GM18520 (cell line): ENCODE data around the gene TBC1D10B.
"Not testable (repeated sequence)": the region's sequence is repeated elsewhere in the genome, so short reads cannot be mapped to it uniquely, and the experiment has no call there.

Experiments used
- ATAC-seq: cut with Tn5 transposase; IDR thresholded peaks from one replicate; pipeline ENCODE4 v1.9.1; 2021; ENCODE audit not compliant: unreplicated experiment

The TBC1D10B gene

DNA sequence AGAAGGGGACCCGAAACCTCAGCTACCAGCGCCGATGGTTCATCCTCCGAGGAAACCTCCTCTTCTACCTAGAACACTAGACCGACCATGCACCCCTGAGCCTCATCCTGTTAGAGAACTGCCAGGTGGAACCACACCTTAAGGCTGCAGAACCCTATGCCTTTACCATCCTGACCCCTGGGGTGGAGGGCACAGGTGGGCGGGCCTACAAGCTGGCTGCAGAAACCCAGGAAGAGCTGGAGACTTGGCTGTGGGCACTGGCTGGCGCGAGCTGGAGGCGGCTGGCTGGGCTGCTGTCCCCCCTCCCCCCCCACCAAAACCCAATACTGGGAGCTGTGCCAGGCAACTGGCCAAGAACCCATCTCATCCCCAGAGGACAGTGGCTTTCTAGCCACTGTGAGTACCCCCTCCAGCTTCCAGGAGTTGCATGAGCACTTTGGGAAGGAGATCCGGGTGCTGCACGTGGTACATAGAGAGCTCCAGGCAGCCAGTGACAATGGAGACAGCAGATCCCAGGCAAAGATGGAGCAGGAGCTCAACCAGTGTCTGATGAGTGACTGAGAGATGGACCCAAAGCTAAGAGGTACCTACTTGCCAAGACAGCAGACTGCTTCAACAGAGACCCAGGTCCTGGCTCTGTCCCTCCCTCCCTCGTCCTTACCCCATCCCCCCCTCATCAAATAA is 13.8 kb downstream of the TBC1D10B start:
- ATAC-seq, result no peak

- ATAC-seq, result no peak
These were observed 14.4 kb downstream of the TBC1D10B start for GRCh38 chr16:30355954-30356308.

DNA sequence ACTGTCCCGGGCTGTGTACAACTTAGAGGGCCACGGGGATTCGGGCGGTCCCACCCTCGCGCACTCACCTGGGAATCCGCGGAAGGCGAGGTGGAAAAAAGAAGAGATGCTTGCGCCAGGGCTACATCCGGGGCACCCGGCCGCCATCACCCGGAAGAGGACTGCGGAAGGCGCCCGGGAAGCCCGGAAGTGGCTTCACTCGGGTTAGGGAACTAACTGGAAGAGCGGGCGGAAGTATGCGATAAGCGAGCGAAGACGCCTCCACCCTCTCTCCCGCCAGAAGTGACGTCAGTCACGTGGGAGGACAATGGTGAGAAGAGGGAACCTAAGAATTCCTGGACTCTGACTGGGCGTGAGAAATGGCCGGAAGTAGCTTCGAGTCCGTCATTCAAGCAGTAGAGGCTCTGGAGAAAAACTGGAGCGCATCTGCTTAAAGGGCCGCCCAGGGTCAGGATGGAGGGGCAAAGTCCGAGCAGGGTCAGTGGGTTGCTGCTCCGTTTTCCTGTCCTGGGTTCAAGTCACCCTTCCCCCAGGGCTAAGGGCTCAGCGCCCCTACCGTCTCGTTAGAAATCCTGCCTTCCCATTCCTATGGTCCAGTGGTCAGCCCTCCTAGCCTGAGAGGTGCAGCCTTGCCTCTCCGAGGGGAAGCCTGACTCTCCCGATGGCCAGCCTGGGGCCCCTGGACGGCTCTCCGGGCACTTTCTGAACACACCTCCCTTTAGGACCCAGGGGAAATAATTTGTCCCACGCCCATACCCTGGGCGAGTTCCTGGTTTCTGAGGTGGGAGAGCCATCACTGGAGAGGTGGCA is 14.9 kb downstream of the TBC1D10B start, which contains the start of gene CD2BP2:
Gene CD2BP2 (minus strand): TSS at position 165 of the 810 bp plus-strand sequence. CDS start 627 bp downstream, outside the sequence.
- peak; percentile 43 for ATAC-seq

DNA sequence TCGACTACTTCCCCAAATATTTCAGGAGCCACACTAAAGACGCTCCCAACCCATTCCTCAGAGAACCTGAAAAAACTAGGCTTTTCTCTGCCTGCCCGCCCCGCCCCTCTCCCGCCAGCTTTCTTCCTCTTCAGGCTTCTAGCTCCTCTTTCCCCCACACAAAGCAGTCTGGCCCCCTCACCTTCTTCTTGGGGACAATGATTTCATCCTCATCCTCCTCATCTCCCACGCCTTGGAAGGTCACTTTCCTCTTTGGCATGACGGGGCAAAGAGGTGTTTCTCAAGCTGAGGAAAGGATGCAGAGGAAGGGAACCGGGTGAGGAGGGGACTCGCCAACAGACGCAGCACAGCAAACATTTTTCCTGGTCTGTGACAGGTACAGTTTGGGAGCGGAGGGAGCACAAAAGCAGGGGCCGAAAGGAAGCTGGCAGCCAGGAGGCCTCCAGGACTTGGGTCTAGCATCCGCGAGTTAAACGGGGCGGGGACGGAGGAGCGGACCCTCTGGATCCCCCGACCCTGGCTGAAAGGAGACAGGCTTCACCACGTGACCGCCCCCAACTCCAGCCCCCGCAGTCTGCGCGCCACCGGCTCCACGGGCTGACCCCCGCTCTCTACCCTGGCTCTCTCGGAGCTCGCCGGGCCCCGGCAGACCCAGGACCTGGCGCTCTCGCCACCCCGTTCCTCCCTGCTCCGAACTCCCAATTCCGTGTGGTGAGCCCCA is 15.7 kb downstream of the TBC1D10B start:
- no peak for ATAC-seq

DNA sequence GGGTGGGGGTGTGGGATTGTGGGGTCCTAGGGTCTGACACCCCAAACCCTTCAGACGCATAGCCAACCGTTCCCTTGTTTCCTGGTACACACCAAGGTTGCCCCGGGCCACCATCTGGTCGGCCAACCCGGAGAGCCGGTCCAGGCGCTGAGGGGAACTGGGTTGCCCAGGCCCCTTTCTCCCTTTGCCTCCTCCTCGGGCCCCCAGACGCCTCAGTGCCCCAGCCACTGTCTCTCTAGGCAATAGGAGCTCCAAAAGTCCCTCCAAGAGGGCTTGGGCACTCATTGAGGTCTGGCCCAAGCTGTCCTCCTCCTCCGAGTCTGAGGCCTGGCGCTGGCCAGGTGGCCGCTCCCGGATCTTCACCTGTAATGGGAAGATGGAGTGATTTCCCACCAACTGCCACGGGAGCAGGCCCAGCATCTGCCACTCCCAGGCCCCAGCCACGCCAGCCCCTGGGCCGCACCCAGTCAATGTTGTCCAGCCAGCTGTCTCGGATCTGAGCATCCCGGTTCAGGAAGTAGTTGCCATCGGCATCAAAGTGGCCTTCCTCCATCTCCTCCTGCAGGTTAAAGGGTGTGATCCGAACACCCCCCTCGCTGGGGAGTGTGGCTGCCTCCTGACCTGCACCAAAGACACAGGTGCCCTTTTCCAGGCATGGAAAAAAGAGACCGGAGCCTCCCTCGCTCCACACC is 16.7 kb downstream of the TBC1D10B start:
- ATAC-seq, result no peak

- no peak for ATAC-seq
These were observed 17.5 kb downstream of the TBC1D10B start for GRCh38 chr16:30352488-30353401.

GRCh38 chr16:30351586-30352419 is 18.5 kb downstream of the TBC1D10B start:
- ATAC-seq, result no peak

DNA sequence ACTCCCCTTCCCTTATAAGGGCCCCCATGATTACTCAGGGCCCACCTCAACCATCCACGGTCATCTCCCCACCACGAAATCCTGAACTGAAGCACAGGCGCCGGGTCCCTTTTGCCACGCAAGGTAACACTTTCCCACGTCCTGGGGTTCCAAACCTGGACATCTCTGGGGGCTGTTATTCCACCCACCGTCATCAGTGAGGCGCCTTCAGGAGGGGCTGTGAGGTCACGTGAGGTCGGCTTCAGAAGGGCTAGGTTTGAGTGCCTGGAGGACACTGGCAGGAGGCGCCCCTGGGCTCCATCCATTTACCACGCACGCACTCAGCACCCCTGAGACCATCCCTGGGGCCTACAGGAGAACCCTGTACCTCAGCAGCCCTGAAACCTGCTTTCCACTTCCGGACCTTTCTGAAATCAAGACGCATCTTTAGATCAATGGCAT is 19.3 kb downstream of the TBC1D10B start:
- ATAC-seq, result no peak

DNA sequence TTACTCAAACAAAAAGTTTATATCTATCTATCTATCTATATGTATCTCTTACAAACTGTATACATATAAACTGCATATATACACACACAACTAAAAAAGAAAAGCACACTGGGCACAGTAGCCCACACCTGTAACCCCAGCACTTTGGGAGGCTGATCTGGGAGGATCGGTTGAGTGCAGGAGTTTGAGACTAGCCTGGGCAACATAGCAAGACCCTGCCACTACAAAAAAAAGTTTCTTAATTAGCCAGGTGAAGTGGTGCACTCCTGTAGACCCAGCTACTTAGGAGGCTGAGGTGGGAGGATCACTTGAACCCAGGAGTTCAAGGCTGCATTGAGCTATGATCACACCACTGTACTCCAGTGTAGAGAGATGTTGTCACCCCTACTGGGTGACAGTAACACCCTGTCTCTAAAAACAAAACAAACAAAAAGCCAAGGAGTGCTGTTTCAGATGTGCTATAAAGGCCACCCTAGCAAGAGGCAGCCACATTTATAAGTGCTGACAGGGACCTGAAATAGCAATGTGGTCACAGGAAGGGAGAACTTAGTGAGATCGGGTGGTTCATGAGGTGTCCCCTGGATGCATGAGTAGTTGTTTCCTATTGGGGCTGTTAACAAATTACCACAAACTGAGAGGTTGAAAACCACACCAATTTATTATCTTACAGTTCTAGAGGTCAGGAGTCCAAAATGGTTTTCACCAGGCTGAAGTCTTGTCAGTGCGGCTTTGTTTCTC is 20.0 kb downstream of the TBC1D10B start:
- peak; percentile 40 for ATAC-seq

GRCh38 chr16:30349675-30350074 is 20.6 kb downstream of the TBC1D10B start:
- no peak for ATAC-seq

GRCh38 chr16:30348929-30349328 is 21.4 kb downstream of the TBC1D10B start:
- ATAC-seq, result no peak

- no peak for ATAC-seq
These were observed 22.2 kb downstream of the TBC1D10B start for GRCh38 chr16:30348113-30348512.

- no peak for ATAC-seq
These were observed 24.0 kb downstream of the TBC1D10B start for GRCh38 chr16:30346286-30346685.

GRCh38 chr16:30343491-30343820 is 26.8 kb downstream of the TBC1D10B start:
- not testable (repeated sequence) for ATAC-seq

DNA sequence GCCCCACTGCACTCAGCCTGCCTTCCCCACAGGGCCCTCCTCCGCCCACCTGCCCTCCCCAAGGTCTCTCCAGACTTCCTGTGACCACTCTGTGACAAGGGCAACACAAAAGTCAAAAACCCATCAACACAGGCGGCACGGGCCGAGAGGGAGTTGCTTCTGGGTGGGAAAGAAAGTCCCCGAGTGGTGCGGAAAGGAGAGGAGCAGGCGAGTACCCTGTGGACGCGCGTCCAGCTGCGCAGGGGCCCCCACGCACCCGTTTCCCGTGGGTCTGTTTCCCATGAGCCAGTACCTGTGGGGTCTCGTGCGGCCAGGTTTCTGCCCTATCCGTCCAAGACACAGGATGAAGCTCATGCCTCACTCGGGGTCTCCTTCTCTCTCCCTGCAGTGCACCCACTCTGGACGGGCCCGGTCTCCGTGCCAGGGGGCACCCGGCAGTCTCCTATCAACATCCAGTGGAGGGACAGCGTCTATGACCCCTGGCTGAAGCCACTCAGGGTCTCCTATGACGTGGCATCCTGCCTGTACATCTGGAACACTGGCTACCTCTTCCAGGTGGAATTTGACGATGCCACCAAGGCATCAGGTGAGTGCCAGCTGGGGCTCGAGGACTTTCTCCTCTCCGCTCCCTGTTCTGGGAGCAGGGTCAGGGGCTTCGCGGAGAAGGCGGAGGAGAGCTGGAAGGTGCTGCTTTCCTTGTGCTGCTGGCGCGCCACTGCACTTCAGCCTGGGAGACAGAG is 27.4 kb downstream of the TBC1D10B start:
- no peak for ATAC-seq

DNA sequence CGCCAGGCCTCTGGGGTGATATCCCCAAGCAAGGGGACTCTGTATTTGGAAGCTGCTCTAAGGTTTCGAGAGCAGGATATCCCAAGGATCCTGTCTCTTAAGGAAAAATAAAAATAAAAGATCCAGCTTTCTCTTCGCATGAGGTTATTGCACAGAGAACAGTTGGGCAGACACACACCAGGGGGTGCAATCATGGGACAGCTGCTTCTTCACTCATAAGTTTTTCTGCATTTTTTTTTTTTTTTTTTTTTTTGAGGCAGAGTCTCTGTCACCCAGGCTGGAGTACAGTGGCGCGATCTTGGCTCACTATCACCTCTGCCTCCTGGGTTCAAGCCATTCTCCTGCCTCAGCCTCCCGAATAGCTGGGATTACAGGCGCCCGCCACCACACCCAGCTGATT is 28.3 kb downstream of the TBC1D10B start:
- ATAC-seq, result not testable (repeated sequence)

DNA sequence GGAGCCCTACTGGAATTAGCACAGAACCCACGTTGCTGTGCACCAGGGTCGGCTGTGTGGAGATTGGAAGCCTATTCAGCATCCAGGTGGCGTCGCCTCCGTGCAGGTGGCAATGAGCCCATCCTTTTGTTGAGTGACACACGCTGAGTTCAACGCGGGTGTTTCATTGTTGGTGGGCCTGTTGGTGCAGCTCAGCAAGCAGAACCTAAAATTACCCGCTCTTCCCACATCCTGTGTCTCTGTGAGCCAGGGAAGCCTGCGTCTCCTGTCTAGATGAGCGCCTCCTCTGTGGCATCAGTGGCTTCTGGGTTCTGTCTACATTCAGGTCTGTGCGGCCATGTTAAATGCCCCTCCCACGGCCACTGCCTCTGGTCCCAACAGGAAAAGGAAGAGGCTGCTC is 29.7 kb downstream of the TBC1D10B start:
- no peak for ATAC-seq

GRCh38 chr16:30338715-30339114 is 31.6 kb downstream of the TBC1D10B start:
- not testable (repeated sequence) for ATAC-seq
